Measurements from ENCODE around the gene ITGA11.

DNA sequence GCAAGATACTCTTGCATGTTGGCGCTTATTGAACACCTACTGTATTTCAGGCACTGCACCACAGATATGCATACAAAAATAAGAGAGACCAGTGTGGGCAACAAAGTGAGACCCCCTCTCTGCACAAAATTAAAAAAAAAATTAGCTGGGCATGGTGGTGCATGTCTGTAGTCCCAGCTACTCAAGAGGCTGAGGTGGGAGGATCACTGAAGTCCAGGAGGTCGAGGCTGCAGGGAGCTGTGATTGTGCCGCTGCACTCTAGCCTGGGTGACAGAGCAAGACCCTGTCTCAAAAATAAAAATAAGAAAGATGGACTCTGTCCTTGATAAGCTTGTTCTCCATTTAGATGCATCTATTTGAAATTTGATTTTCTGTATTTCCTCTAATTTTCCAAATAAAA lies 133.6 kb downstream of the ITGA11 start:
- TF ChIP-seq, protein P1, sequence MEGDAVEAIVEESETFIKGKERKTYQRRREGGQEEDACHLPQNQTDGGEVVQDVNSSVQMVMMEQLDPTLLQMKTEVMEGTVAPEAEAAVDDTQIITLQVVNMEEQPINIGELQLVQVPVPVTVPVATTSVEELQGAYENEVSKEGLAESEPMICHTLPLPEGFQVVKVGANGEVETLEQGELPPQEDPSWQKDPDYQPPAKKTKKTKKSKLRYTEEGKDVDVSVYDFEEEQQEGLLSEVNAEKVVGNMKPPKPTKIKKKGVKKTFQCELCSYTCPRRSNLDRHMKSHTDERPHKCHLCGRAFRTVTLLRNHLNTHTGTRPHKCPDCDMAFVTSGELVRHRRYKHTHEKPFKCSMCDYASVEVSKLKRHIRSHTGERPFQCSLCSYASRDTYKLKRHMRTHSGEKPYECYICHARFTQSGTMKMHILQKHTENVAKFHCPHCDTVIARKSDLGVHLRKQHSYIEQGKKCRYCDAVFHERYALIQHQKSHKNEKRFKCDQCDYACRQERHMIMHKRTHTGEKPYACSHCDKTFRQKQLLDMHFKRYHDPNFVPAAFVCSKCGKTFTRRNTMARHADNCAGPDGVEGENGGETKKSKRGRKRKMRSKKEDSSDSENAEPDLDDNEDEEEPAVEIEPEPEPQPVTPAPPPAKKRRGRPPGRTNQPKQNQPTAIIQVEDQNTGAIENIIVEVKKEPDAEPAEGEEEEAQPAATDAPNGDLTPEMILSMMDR (IDR thresholded peaks at IDR 0.05), result no peak
- TF ChIP-seq POLR2AphosphoS5 (IDR thresholded peaks at IDR 0.05), result no peak

All from breast epithelium (tissue), 3 donors.